Endothelial cell of umbilical vein (primary cell): Measurements from ENCODE around the gene UBE2Q2.

Source experiments
- CTCF ChIP-seq, 2 donors: IDR thresholded peaks; 1 replicate in 1 of 2; 2 replicates in 1 of 2; pipeline ENCODE4 v1.5.1; 2011; ENCODE audit warnings: low read length in 2 of 2, mild to moderate bottlenecking in 2 of 2, moderate library complexity in 2 of 2, control low read depth in 1 of 2, inconsistent platforms in 1 of 2, low read depth in 1 of 2; ENCODE audit not compliant: insufficient read depth in 1 of 2; ENCODE audit errors: extremely low read depth in 1 of 2
- FOS ChIP-seq: IDR thresholded peaks from 2 replicates; pipeline ENCODE4 v1.6.1; 2011; ENCODE audit warnings: mild to moderate bottlenecking, low read length, moderate library complexity, borderline replicate concordance; ENCODE audit not compliant: insufficient read depth
- POLR2A ChIP-seq: IDR thresholded peaks from 2 replicates; pipeline ENCODE4 v1.6.1; 2012; ENCODE audit warnings: low read depth, mild to moderate bottlenecking, control low read depth, low read length
- POLR2AphosphoS5 ChIP-seq: IDR thresholded peaks from 2 replicates; pipeline ENCODE4 v1.6.1; 2012; ENCODE audit warnings: low read depth, mild to moderate bottlenecking, control low read depth, low read length, moderate library complexity; ENCODE audit not compliant: insufficient read depth

GRCh38 chr15:75830910-75831805, 12.1 kb upstream of the UBE2Q2 start:
- no peak for TF ChIP-seq CTCF (IDR thresholded peaks at IDR 0.05; ENCODE audit: extremely low read depth in 1 of 2, insufficient read depth in 1 of 2, low read depth in 1 of 2, low read length in 2 of 2)
- TF ChIP-seq FOS, result no peak
- TF ChIP-seq POLR2AphosphoS5, result no peak
- no peak for TF ChIP-seq POLR2A
